HL-60 (cell line): Measurements from ENCODE around the gene SAFB.

ENCODE experiments used
- DNase-seq, 2 experiments: peaks; one replicate each; pipeline ENCODE4 v3.0.0-alpha.2; 2010 to 2020; ENCODE audit warnings: low read depth in 1 of 2, low spot score in 1 of 2
- H3K27ac ChIP-seq: fragments of 250-450 bp; sonication (Bioruptor Pico); replicated peaks from 2 replicates; pipeline ENCODE4 v1.5.1; 2020; ENCODE audit warnings: mild to moderate bottlenecking, moderate library complexity
- H3K27me3 ChIP-seq: fragments of 250-450 bp; sonication (Bioruptor Pico); 2 replicates; pipeline ENCODE4 v1.5.1; 2021; ENCODE audit warnings: mild to moderate bottlenecking, moderate library complexity; ENCODE audit not compliant: insufficient read depth, poor library complexity, severe bottlenecking
- H3K4me3 ChIP-seq: replicated peaks from 2 replicates; pipeline ENCODE4 v1.5.1; 2011; ENCODE audit warnings: mild to moderate bottlenecking, control low read depth, low read length; ENCODE audit not compliant: insufficient read depth
- CTCF ChIP-seq: IDR thresholded peaks from one replicate; pipeline ENCODE4 v1.5.1; 2011; ENCODE audit warnings: low read length, control low read depth, inconsistent platforms; ENCODE audit not compliant: insufficient read depth
- GABPA ChIP-seq: IDR thresholded peaks from 2 replicates; pipeline ENCODE4 v1.6.1; 2012; ENCODE audit warnings: low read depth
- POLR2AphosphoS5 ChIP-seq: IDR thresholded peaks from 2 replicates; pipeline ENCODE4 v1.6.1; 2012; ENCODE audit warnings: low read depth
- REST ChIP-seq: IDR thresholded peaks from 2 replicates; pipeline ENCODE4 v1.6.1; 2012; ENCODE audit warnings: low read depth; ENCODE audit not compliant: insufficient replicate concordance
- SPI1 ChIP-seq: IDR thresholded peaks from 2 replicates; pipeline ENCODE4 v1.6.1; 2012; ENCODE audit warnings: low read depth, mild to moderate bottlenecking, borderline replicate concordance

The SAFB gene

GRCh38 chr19:5642204-5642603, 19.3 kb downstream of the SAFB start:
- DNase-seq, result no peak
- Histone ChIP-seq H3K27me3 (no peaks in the 10 kb centered on the region), H3K4me3 (no peak overlapping the region), H3K27ac (no peak overlapping the region)
- TF ChIP-seq POLR2AphosphoS5, result no peak
- no peak for TF ChIP-seq CTCF
- no peak for TF ChIP-seq GABPA
- TF ChIP-seq SPI1, result no peak
- TF ChIP-seq REST, result no peak

- Histone ChIP-seq H3K27me3 (no peaks in the 10 kb centered on the region), H3K27ac (no peak overlapping the region), H3K4me3 (no peak overlapping the region)
- TF ChIP-seq SPI1, result no peak
- no peak for TF ChIP-seq REST
- TF ChIP-seq CTCF, result no peak
- TF ChIP-seq POLR2AphosphoS5, result no peak
- TF ChIP-seq GABPA, result no peak
- DNase-seq, result no peak
Observed at GRCh38 chr19:5643060-5643459, 20.2 kb downstream of the SAFB start.

- DNase-seq, result no peak
- no peak for TF ChIP-seq POLR2AphosphoS5
- TF ChIP-seq CTCF, result no peak
- no peak for TF ChIP-seq SPI1
- no peak for TF ChIP-seq GABPA
- no peak for TF ChIP-seq REST
- no peak overlapping the region for H3K27ac ChIP-seq
- H3K4me3 ChIP-seq, result no peak overlapping the region
- no peaks in the 10 kb centered on the region for H3K27me3 ChIP-seq
Observed at GRCh38 chr19:5644037-5644436, 21.2 kb downstream of the SAFB start.
